Neural cell (in vitro differentiated cells): ENCODE measurements around the gene PHLDA2. TPM values are rescaled to one million over a fixed set of nuclear protein-coding genes. Genes with fewer than 3 reads are reported as not detected.

Experiments used
- H2AFZ ChIP-seq: fragments of 200-600, 300-800 bp; sonication (generic), shearing (Covaris generic); 2 replicates; pipeline ENCODE4 v1.6.0; 2014; ENCODE audit warnings: low read depth, mild to moderate bottlenecking, antibody characterized with exemption, low read length, moderate library complexity
- H3F3A ChIP-seq: fragments of 200-600 bp; shearing (Covaris generic); 2 replicates; pipeline ENCODE4 v1.6.1; 2016; ENCODE audit warnings: mild to moderate bottlenecking, moderate library complexity, mixed read lengths, antibody characterized with exemption, low read length; ENCODE audit not compliant: insufficient read depth, poor library complexity, severe bottlenecking
- H3K27ac ChIP-seq: fragments of 200-600, 300-800 bp; sonication (generic), shearing (Covaris generic); 2 replicates; pipeline ENCODE4 v1.5.1; 2014; ENCODE audit warnings: mild to moderate bottlenecking, low read length, moderate library complexity
- H3K27me3 ChIP-seq: fragments of 300-800, 200-600 bp; sonication (generic), shearing (Covaris generic); 2 replicates; pipeline ENCODE4 v1.6.0; 2014; ENCODE audit warnings: mild to moderate bottlenecking, low read depth, low read length, moderate library complexity; ENCODE audit not compliant: insufficient read depth
- H3K36me3 ChIP-seq: fragments of 300-800, 200-600 bp; sonication (generic), shearing (Covaris generic); 2 replicates; pipeline ENCODE4 v1.5.1; 2014; ENCODE audit warnings: mild to moderate bottlenecking, antibody characterized with exemption, low read length, moderate library complexity; ENCODE audit not compliant: insufficient read depth
- H3K4me2 ChIP-seq: fragments of 300-800, 200-600 bp; sonication (generic), shearing (Covaris generic); 2 replicates; pipeline ENCODE4 v1.6.0; 2014; ENCODE audit warnings: mild to moderate bottlenecking, low read length
- H3K4me3 ChIP-seq: fragments of 300-800, 200-600 bp; sonication (generic), shearing (Covaris generic); 2 replicates; pipeline ENCODE4 v1.5.1; 2014; ENCODE audit warnings: mild to moderate bottlenecking, low read length, moderate library complexity
- H3K79me2 ChIP-seq: fragments of 200-600 bp; shearing (Covaris generic); replicated peaks from 2 replicates; pipeline ENCODE4 v1.6.0; 2014; ENCODE audit warnings: mild to moderate bottlenecking, low read length, moderate library complexity; ENCODE audit not compliant: insufficient read depth
- H3K9ac ChIP-seq: fragments of 300-800, 200-600 bp; sonication (generic), shearing (Covaris generic); 2 replicates; pipeline ENCODE4 v1.6.1; 2016; ENCODE audit warnings: mild to moderate bottlenecking, low read length, mixed read lengths
- H3K9me2 ChIP-seq: fragments of 200-600 bp; shearing (Covaris generic); 2 replicates; pipeline ENCODE4 v1.6.1; 2016; ENCODE audit warnings: mild to moderate bottlenecking, low read length, mixed read lengths; ENCODE audit not compliant: insufficient read depth
- H3K9me3 ChIP-seq: fragments of 200-600, 300-800 bp; sonication (generic), shearing (Covaris generic); 2 replicates; pipeline ENCODE4 v1.6.1; 2016; ENCODE audit warnings: mild to moderate bottlenecking, mixed run types, low read length, moderate library complexity, mixed read lengths
- H4K20me1 ChIP-seq: fragments of 200-600 bp; shearing (Covaris generic); 2 replicates; pipeline ENCODE4 v1.6.1; 2016; ENCODE audit warnings: mild to moderate bottlenecking, mixed run types; ENCODE audit not compliant: insufficient read depth
- CTCF ChIP-seq: fragments of 450-650 bp; IDR thresholded peaks from 2 replicates; pipeline ENCODE4 v1.5.1; 2014; ENCODE audit warnings: antibody characterized with exemption, mild to moderate bottlenecking, moderate library complexity; ENCODE audit not compliant: poor library complexity, severe bottlenecking
- EP300 ChIP-seq: fragments of 450-650 bp; conservative IDR thresholded peaks from 2 replicates; pipeline ENCODE4 v1.6.1; 2014; ENCODE audit warnings: antibody characterized with exemption, mild to moderate bottlenecking, moderate library complexity; ENCODE audit not compliant: poor library complexity, severe bottlenecking
- EZH2 ChIP-seq: fragments of 200-600, 300-800 bp; shearing (Covaris generic), sonication (generic); IDR thresholded peaks from 2 replicates; pipeline ENCODE4 v1.6.1; 2014; ENCODE audit warnings: antibody characterized with exemption, low read length, borderline replicate concordance, mild to moderate bottlenecking; ENCODE audit not compliant: insufficient read depth, poor library complexity, severe bottlenecking
- MXI1 ChIP-seq: fragments of 450-650 bp; conservative IDR thresholded peaks from 2 replicates; pipeline ENCODE4 v1.6.1; 2014; ENCODE audit warnings: antibody characterized with exemption, mild to moderate bottlenecking; ENCODE audit not compliant: poor library complexity, severe bottlenecking
- POLR2AphosphoS5 ChIP-seq: IDR thresholded peaks from 2 replicates; pipeline ENCODE4 v1.6.1; 2012
- RAD21 ChIP-seq: fragments of 450-650 bp; conservative IDR thresholded peaks from 2 replicates; pipeline ENCODE4 v1.6.1; 2014; ENCODE audit warnings: antibody characterized with exemption, mild to moderate bottlenecking, moderate library complexity
- REST ChIP-seq: IDR thresholded peaks from 2 replicates; pipeline ENCODE4 v1.6.1; 2012; ENCODE audit warnings: borderline replicate concordance
- SMC3 ChIP-seq: fragments of 450-650 bp; conservative IDR thresholded peaks from 2 replicates; pipeline ENCODE4 v1.6.1; 2014; ENCODE audit warnings: antibody characterized with exemption, mild to moderate bottlenecking, moderate library complexity; ENCODE audit not compliant: poor library complexity
- TAF1 ChIP-seq: IDR thresholded peaks from 2 replicates; pipeline ENCODE4 v1.6.1; 2012; ENCODE audit warnings: low read depth
- polyA plus RNA-seq: library from polyadenylated mRNA; depleted of rRNA; stranded (reverse); fragments of >200 nt; gene quantifications from 2 replicates; pipeline ENCODE4 v1.2.3, GENCODE V29; 2014

Gene PHLDA2
- polyA plus RNA-seq, 1 donor from 2014 or later = not detected

- Histone ChIP-seq H3F3A (no peaks in the 10 kb centered on the region), H2AFZ (no peak overlapping the region), H3K9ac (no peak overlapping the region), H3K36me3 (peaks cover 5% of the 10 kb centered on the region), H3K27me3 (no peaks in the 10 kb centered on the region), H3K79me2 (no peaks in the 10 kb centered on the region), H3K4me2 (no peak overlapping the region), H3K27ac (no peak overlapping the region), H3K9me2 (no peaks in the 10 kb centered on the region), H4K20me1 (no peaks in the 10 kb centered on the region), H3K9me3 (peaks cover 11% of the 10 kb centered on the region), H3K4me3 (no peak overlapping the region)
- TF ChIP-seq POLR2AphosphoS5 (no peak), SMC3 (no peak), RAD21 (no peak), EZH2 (no peak), EP300 (no peak), TAF1 (no peak), MXI1 (no peak), REST (no peak), CTCF (no peak)
Observed at GRCh38 chr11:2942447-2942846, 13.2 kb upstream of the PHLDA2 start.

GRCh38 chr11:2940921-2941821 is 12.0 kb upstream of the PHLDA2 start:
- H3K27ac ChIP-seq = no peak overlapping the region
- H3K9me2 ChIP-seq = no peaks in the 10 kb centered on the region

More at GRCh38 chr11:2940921-2941821, 12.0 kb upstream of the PHLDA2 start:
- no peaks in the 10 kb centered on the region for H3K36me3 ChIP-seq
- no peak overlapping the region for H2AFZ ChIP-seq
- H3K9ac ChIP-seq = no peak overlapping the region
- H3K27me3 ChIP-seq = no peaks in the 10 kb centered on the region
- no peaks in the 10 kb centered on the region for H3F3A ChIP-seq
- no peak overlapping the region for H3K4me2 ChIP-seq
- H3K4me3 ChIP-seq = no peak overlapping the region
- no peaks in the 10 kb centered on the region for H3K79me2 ChIP-seq
- H3K9me3 ChIP-seq = peaks cover 13% of the 10 kb centered on the region
- no peaks in the 10 kb centered on the region for H4K20me1 ChIP-seq
- TF ChIP-seq SMC3 (no peak), CTCF (no peak), RAD21 (no peak)
